ENCODE data around the gene NDC1.
"Not testable (repeated sequence)": the region's sequence is repeated elsewhere in the genome, so short reads cannot be mapped to it uniquely, and the experiment has no call there.

NDC1 gene

DNA sequence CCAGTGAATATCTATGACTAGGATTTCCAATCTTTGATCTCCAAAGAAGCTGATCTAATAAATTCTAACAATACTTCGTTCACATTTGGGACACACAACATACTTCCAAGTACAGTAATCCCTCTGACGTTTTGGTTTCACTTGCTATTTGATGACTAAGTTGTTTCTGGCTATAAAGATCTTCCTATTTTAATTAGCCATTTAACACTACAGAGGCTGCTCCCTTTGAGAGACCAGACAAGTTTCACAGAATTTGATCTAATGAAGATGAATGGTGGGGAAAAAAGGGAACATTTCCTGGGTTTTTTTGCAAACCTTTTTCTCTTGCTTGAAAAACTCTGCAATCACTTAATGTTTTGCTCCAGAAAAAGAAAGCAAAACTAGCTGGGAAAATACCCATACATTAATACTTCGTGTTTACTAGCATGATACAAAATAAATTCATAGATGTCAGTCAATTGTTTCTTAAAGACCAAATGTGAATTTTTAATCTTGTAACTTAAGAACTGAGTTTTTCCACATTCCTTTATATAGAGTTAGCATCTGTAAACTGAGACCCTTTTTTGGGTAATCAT lies 71.2 kb downstream of the NDC1 start:
- TF ChIP-seq GATA1 (IDR thresholded peaks at IDR 0.05; ENCODE audit: low read depth, low read length) (no peak), POLR2A (IDR thresholded peaks at IDR 0.05; ENCODE audit: low read length) (no peak)

DNA sequence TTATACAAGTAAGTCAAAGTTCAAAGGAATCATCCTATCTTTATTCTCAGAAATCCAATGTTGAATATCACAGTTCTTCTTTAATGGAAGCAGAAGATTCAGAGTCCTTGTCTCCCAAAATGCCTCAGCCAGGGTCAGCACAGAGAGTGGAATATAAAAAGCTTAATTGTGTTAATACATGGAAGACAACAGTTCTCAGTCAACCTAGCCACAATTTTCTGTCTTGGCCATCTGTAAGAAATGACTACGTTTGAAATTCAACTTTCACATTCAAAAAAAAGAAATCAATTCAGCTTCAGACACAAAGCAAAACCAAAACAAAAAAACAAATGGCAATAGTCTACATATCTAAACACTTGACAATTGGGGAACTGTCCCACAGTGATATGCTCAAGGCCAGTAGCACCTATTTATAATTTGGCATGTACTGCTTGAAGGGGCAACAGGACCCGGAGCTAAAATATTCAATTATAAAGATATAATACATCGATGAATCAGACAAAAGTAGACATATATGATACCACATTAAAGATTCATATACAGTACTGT lies 71.8 kb downstream of the NDC1 start:
- DNase-seq: no peak
- TF ChIP-seq GATA1 (IDR thresholded peaks at IDR 0.05; ENCODE audit: low read depth, low read length) (no peak), POLR2A (IDR thresholded peaks at IDR 0.05; ENCODE audit: low read length) (no peak)

More for the DNA sequence above, 71.2 kb downstream of the NDC1 start:
- DNase-seq: no peak

DNA sequence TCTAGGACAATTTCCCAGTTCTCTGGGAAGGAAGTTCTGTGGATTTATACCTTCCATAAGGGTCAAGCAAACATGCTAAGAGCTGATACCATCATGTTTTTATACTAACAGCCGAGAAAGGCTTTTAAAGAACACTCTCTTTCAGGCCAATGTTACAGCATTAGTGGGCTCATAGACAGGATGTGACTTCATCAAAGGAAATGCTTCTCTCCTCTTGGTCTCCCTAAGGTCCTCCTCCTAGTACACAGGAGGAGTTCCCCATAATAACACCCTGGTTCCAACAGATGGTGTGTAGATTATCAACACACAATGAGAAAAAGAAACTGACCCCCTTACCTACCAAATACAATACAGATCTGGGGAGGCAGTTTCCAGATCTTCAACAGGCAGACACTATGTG lies 72.4 kb downstream of the NDC1 start:
- DNase-seq: no peak

DNA sequence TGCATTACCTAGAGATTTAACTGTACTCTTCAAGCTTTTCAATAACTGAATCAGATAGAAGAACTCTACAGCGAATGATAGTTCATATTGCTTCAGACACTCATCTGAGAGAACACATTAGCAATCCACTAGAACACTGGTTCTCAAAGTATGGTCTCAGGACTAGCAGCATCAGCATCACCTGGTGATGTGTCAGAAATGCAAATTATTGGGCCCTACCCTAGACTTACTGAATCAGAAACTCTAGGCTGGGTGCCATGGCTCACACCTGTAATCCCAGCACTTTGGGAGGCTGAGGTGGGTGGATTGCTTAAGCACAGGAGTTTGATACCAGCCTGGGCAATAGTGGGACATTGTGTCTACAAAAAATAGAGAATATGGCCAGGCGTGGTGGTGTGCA lies 74.2 kb downstream of the NDC1 start:
- no peak for DNase-seq
- no peak for TF ChIP-seq POLR2A (IDR thresholded peaks at IDR 0.05; ENCODE audit: low read length)
- no peak for TF ChIP-seq GATA1 (IDR thresholded peaks at IDR 0.05; ENCODE audit: low read depth, low read length)

More for the DNA sequence above, 72.4 kb downstream of the NDC1 start:
- TF ChIP-seq GATA1 (IDR thresholded peaks at IDR 0.05; ENCODE audit: low read depth, low read length) (no peak), POLR2A (IDR thresholded peaks at IDR 0.05; ENCODE audit: low read length) (no peak)

DNA sequence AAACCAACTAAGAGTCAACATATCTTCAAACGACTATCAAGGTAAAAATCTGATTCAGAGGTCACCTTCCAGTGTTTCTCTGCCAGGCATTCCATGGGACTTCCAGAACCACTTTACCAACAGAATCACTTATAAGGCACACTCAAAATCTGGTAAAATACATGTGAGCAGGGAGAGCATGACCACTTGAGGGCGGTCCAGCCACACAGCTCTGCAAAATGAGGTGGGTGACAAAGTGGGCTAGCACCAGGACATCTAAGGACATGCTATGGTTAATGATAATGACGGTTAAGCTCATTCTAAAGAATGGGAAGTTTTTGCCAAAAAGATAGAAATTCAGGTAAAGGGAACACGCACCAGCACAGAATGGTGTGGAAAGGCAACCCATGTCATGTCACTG lies 74.6 kb downstream of the NDC1 start:
- no peak for DNase-seq
- TF ChIP-seq POLR2A (IDR thresholded peaks at IDR 0.05; ENCODE audit: low read length) (no peak), GATA1 (IDR thresholded peaks at IDR 0.05; ENCODE audit: low read depth, low read length) (no peak)

DNA sequence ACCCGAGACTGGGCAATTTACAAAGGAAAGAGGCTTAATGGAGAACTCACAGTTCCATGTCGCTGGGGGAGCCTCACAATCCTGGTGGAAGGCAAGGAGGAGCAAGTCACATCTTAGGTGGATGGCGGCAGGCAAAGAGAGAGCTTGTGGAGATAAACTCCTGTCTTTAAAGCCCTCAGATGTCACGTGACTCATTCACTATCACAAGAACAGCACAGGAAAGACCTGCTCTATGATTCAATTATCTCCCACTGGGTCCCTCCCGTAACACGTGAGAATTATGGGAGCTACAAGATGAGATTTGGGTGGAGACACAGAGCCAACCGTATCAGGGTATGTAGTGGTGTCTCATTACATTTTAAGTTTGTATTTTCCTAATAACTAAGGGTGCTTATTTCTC lies 77.6 kb downstream of the NDC1 start:
- not testable (repeated sequence) for DNase-seq

DNA sequence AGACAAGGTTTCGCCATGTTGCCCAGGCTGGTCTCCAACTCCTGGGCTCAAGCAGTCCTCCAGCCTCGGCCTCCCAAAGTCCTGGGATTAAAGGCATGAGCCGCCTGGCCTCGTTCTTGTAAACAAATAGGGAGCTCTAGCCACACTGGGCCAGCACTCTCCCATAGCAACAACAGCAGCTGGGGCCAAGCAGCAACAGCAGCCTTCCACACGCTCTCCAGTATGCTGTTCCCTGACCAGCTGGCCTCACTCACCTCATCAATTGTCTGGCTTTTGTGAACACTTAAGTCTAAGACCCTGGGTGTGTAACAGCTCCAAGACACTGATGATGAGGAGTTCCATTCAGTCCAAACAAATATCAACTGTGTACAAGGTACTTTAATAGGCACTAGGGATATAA lies 82.2 kb downstream of the NDC1 start:
- DNase-seq: no peak
- no peak for TF ChIP-seq GATA1 (IDR thresholded peaks at IDR 0.05; ENCODE audit: low read depth, low read length)

DNA sequence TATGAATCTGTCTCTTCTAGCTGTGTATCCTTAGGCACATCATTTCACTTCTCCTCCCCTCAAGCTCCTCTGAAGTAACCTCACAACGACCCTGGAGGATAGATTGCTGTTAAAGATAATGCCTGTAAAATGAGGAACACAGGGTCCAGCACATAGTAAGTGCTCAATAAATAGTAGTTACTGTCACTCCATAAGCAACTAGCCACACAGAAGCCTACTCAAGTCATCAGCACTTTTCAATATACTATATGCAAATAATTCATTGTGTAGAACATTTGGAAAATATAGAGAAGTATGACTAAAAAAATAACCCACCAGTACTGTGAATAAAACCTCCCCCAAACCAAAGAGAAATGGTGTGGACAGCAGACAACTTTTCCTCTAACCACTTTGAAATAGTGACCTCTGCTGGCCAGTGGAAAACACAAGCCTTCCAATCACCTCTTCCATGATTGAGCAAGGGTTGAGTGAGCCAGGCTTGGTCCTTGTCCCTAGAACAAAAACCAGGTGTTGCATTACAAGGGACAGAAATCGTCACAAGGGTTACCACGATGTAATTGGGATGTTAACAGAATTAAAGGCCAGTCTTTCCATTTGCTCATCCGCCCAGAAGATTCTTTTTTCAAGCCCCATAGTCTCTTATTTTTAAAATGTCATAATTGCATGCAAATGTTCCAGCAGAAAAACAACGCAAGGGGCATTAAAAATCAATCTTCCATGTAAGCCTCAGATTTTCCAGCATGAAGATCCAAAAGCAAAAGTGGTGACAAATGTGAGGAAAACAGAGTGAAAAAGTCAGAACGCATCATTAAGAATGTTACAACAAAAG lies 83.4 kb downstream of the NDC1 start:
- no peak for TF ChIP-seq GATA1 (IDR thresholded peaks at IDR 0.05; ENCODE audit: low read depth, low read length)
- no peak for TF ChIP-seq POLR2A (IDR thresholded peaks at IDR 0.05; ENCODE audit: low read length)
- peak; percentile 32 to 58 for DNase-seq

DNA sequence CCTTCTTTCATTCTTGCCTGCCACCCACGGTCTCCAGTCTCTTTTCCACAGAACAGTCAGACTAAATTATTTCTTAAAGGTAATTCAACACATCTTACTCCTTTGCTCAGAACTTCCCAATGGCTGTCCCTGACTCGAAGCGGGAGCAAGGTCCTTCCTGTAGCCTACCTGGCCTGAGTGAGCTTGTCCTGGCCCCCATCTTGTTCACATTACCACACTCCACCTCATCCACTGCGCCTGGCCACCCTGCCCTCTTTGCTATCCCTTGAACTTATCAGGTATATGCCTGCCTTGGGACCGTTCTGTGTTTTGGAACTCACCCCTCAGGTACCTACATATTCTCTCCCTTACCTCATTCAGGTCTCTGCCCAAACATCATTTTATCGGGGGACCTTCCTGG lies 85.8 kb downstream of the NDC1 start:
- DNase-seq: no peak
- no peak for TF ChIP-seq POLR2A (IDR thresholded peaks at IDR 0.05; ENCODE audit: low read length)
- no peak for TF ChIP-seq GATA1 (IDR thresholded peaks at IDR 0.05; ENCODE audit: low read depth, low read length)

DNA sequence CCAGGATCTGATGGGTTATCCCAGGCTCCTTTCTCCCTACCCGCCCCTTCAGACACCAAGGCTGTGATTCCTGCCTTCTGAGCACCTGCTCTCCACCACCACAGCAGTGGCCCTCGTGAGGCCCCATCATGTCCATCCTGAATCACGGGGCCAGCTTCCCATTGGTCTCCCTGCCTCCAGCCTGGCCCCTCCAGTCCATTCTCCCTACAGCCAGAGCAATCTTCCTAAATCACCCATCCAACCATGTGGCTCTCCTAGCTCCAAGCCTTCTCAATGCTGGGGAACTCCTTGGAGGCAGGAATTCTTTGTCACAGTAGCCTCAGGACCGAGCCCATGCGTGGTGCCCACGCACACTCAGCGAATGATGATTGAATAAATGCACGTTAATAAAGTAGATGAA lies 90.3 kb downstream of the NDC1 start:
- no peak for TF ChIP-seq POLR2A (IDR thresholded peaks at IDR 0.05; ENCODE audit: low read length)
- TF ChIP-seq GATA1 (IDR thresholded peaks at IDR 0.05; ENCODE audit: low read depth, low read length): no peak
- DNase-seq: no peak

DNA sequence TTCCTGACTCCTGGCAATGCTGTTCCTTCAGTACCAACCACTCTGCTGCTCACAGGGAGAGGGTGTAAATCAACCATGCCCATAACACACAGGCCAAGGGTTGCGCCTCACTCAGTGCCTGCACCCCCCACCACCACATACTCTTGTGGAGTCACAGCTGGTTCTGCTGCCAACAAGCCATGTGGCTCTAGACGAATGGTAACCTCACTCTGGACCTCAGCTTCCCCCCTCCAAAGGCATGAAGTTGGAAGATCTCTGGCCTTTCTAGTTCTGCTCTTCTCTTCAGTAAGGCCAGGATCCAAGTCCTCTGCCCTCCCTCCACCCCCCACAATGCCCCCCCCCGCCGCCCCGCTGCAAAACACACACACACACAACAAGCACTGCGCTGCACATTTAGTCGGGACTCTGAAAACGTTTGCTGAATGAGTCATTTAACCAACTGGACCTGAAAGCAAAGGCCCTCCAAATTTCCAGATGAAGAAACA lies 97.4 kb downstream of the NDC1 start:
- no peak for DNase-seq
- TF ChIP-seq GATA1 (IDR thresholded peaks at IDR 0.05; ENCODE audit: low read depth, low read length) (no peak), POLR2A (IDR thresholded peaks at IDR 0.05; ENCODE audit: low read length) (no peak)

DNA sequence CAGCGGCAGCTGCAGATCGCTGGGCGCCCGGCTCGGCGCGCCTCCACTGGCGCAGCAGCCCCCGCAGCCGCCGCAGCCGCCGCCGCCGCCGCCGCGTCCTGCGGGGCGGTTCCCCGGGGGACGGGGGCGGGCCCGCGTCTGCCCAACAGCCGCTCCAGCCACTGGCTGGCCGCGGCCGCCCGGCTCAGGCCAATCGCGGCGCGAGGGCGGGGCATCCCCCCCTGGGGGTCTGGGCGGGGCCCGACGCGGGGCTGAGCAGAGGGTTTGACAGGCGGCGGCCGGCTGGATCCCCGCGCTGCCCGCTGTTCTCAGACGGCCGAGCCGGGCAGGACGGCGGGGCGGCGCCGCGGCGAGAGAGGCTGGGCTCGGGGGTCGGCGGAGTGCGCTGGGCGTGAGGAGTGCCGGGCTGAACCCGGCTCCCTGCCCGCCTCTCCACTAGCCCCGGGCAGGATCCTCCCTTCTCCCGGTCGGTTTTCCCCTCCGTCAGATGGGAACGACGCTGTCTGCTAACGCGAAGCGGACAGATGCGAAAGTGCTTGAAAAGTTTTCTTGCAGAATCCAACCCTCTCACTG lies 98.9 kb downstream of the NDC1 start, which contains the start of gene GLIS1:
Gene GLIS1 (minus strand): TSS at position 56 of the 573 bp plus-strand sequence. CDS start 1,100 bp downstream, outside the sequence.
- DNase-seq: peak; percentile 70 to 73
- TF ChIP-seq POLR2A (IDR thresholded peaks at IDR 0.05; ENCODE audit: low read length) (no peak), GATA1 (IDR thresholded peaks at IDR 0.05; ENCODE audit: low read depth, low read length) (no peak)

DNA sequence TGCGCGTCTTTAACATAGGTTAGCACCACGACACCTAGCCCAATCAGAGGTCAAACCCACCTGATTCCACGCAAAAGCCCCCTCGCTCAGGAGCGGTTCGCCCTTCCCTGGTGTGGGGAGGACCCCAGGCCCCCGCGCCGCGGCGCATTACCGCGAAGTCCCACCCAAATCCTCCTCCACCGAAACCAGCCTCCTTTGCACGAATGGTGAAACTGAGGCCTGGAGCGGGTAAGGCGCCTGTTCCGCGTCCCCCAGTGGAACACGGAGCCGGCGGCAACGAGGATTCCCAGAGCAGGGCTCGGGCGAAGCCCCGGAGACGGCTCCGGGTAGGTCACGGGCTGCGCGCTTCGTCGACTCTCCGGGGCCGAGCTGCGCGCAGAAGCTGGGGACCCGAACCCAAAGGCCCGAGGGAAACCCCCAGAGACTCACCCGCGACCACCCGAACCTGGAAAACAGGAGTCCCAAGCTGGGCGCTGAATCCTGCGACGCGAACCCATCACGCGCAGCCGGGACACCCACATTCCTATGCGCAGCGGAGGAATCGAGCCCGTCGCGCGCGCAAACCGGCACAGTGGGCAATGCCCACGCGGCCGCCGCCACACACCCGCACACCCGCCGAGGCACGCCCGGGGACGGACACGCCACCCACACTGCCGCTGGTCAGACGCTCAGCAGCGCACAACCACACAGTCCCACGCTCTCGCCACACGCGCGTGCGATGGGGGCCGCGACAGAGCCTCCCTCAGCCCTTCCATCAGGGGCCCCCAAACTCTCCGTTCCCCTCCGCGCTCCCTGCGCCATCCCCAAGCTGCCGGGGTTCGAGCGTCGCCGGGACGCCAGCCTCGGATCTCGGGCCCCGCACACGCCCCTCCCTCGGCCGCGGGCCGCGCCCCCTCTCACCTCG lies 99.6 kb downstream of the NDC1 start:
- TF ChIP-seq GATA1 (IDR thresholded peaks at IDR 0.05; ENCODE audit: low read depth, low read length) (no peak), POLR2A (IDR thresholded peaks at IDR 0.05; ENCODE audit: low read length) (no peak)
- peak in 1 of 2 experiments; percentile 27 for DNase-seq
